HCT116 (cell line): ENCODE measurements around the gene WRAP53.

Experiments used
- CTCF ChIP-seq, 3 experiments: fragments of 200-600 bp in 1 of 3; sonication (generic) in 1 of 3; IDR thresholded peaks in 2 of 3; conservative IDR thresholded peaks in 1 of 3; 2 replicates each; pipeline ENCODE4 v1.5.1; 2012 to 2017; ENCODE audit warnings: low read depth in 2 of 3, low read length in 2 of 3, antibody characterized with exemption in 1 of 3, borderline replicate concordance in 1 of 3, control low read depth in 1 of 3, mild to moderate bottlenecking in 1 of 3, mixed read lengths in 1 of 3, mixed run types in 1 of 3, moderate library complexity in 1 of 3; ENCODE audit not compliant: insufficient read depth in 1 of 3
- ELF1 ChIP-seq: IDR thresholded peaks from 2 replicates; pipeline ENCODE4 v1.6.1; 2012; ENCODE audit warnings: low read depth, borderline replicate concordance
- EZH2 ChIP-seq: fragments of 200-600 bp; sonication (generic); IDR thresholded peaks from 2 replicates; pipeline ENCODE4 v1.6.1; 2017; ENCODE audit warnings: antibody characterized with exemption, mixed run types
- JUND ChIP-seq: IDR thresholded peaks from 2 replicates; pipeline ENCODE4 v1.6.1; 2012
- MAX ChIP-seq: IDR thresholded peaks from 2 replicates; pipeline ENCODE4 v1.6.1; 2012
- POLR2A ChIP-seq: IDR thresholded peaks from 2 replicates; pipeline ENCODE4 v1.7.0; 2011; ENCODE audit warnings: borderline replicate concordance; ENCODE audit not compliant: insufficient read depth, insufficient read length; ENCODE audit errors: extremely low read depth
- POLR2AphosphoS5 ChIP-seq: IDR thresholded peaks from 2 replicates; pipeline ENCODE4 v1.6.1; 2011; ENCODE audit warnings: mild to moderate bottlenecking, low read depth, low read length, moderate library complexity
- RAD21 ChIP-seq: IDR thresholded peaks from 2 replicates; pipeline ENCODE4 v1.6.1; 2012; ENCODE audit warnings: low read depth, mild to moderate bottlenecking
- SRF ChIP-seq: IDR thresholded peaks from 2 replicates; pipeline ENCODE4 v1.6.1; 2012; ENCODE audit warnings: low read depth
- YY1 ChIP-seq: IDR thresholded peaks from 2 replicates; pipeline ENCODE4 v1.6.1; 2011; ENCODE audit warnings: low read length, low read depth, moderate library complexity, mild to moderate bottlenecking; ENCODE audit not compliant: insufficient replicate concordance; ENCODE audit errors: extremely low read depth
- ZFX ChIP-seq: fragments of 450-650 bp; IDR thresholded peaks from 2 replicates; pipeline ENCODE4 v1.6.1; 2017
- TF ChIP-seq, protein P1 (sequence below): IDR thresholded peaks from 2 replicates; pipeline ENCODE4 v1.6.1; 2012; ENCODE audit warnings: low read depth

DNA sequence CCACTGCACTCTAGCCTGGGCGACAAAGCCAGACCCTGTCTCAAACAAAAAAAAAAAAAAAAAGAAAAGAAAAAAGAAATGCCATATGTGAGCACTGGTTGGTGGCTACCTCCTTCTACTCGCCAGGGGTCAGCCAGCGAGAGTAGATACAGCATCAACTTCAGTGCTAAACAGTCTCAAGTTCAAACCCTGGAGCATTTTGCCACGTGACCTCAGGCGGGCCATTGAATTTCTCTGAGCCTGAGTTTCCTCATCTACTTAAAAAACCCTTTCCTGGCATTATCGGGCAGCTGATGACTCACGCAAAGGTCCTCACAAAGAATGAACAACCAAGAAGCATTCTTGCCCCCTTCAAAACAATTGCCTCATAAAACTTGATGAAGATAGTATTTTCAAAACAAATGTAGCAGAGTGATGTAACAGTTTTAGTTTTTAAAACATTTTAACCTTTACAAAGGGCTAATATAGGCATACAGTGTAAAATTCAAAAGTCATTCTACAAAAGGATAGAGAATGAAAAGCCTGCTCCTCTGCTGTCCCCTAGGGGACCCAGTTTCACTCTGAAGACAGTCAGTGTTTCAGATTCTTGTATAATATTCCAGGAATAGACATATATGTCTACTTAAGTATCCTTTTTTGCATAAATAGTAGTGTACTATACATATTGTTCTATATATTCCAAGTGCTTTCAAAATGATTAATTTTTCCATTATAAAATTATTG is 57.6 kb downstream of the WRAP53 start:
- TF ChIP-seq CTCF (IDR thresholded peaks at IDR 0.05 in 2 of 3, conservative IDR thresholded peaks at IDR 0.05 in 1 of 3; ENCODE audit: borderline replicate concordance in 1 of 3, insufficient read depth in 1 of 3, low read depth in 2 of 3, low read length in 2 of 3) (peak; percentile 28 to 43 (median 43); a peak in 5 of 6 replicates), RAD21 (peak; percentile 53), EZH2 (no peak), JUND (peak; percentile 54), ZFX (no peak), POLR2A (no peak), SRF (peak; percentile 30; the same call in 1 of the 2 replicates), MAX (peak; percentile 57), POLR2AphosphoS5 (no peak), ELF1 (no peak), YY1 (no peak)
- TF ChIP-seq, protein P1, sequence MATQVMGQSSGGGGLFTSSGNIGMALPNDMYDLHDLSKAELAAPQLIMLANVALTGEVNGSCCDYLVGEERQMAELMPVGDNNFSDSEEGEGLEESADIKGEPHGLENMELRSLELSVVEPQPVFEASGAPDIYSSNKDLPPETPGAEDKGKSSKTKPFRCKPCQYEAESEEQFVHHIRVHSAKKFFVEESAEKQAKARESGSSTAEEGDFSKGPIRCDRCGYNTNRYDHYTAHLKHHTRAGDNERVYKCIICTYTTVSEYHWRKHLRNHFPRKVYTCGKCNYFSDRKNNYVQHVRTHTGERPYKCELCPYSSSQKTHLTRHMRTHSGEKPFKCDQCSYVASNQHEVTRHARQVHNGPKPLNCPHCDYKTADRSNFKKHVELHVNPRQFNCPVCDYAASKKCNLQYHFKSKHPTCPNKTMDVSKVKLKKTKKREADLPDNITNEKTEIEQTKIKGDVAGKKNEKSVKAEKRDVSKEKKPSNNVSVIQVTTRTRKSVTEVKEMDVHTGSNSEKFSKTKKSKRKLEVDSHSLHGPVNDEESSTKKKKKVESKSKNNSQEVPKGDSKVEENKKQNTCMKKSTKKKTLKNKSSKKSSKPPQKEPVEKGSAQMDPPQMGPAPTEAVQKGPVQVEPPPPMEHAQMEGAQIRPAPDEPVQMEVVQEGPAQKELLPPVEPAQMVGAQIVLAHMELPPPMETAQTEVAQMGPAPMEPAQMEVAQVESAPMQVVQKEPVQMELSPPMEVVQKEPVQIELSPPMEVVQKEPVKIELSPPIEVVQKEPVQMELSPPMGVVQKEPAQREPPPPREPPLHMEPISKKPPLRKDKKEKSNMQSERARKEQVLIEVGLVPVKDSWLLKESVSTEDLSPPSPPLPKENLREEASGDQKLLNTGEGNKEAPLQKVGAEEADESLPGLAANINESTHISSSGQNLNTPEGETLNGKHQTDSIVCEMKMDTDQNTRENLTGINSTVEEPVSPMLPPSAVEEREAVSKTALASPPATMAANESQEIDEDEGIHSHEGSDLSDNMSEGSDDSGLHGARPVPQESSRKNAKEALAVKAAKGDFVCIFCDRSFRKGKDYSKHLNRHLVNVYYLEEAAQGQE, result no peak
